ENCODE measurements around the gene SEC22A.
"Not testable (repeated sequence)": the region's sequence is repeated elsewhere in the genome, so short reads cannot be mapped to it uniquely, and the experiment has no call there.

Gene SEC22A

DNA sequence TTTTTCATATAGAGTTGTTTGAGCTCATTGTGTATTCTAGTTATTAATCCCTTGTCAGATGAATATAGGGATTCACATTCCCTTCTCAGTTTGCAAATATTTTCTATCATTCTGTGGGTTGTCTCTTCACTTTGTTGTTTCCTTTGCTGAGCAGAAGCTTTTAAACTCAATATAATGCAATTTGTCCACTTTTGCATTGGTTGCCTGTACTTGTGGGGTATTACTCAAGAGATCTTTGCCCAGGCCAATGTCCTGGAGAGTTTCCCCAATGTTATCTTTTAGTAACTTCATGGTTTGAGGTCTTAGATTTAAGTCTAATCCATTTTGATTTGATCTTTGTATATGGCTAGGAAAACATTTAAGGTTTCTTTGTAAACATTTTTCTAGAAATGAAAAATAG is 24.8 kb downstream of the SEC22A start:
- no peak for TF ChIP-seq CTBP1 (IDR thresholded peaks at IDR 0.05; ENCODE audit: borderline replicate concordance)
- no peak for DNase-seq (ENCODE audit: extremely low spot score)
- CTCF ChIA-PET: no interaction called here
- POLR2A ChIA-PET: no interaction called here

DNA sequence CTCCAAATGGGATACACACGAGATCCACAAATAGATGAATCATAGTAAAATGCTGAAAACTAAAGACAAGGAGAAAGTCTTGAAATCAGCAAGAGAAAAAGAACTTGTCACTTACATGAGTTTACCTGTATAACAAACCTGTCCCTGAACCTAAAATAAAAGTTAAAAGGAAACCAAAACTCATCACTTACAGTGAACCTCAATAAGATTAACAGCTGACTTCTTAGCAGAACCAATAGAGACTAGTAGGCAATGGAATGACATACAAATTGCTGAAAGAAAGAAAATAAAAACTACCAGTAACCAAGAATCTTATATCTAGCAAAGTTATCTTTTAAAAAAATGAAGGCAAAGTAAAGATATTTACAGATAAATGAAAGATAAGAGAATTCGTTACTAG is 27.4 kb downstream of the SEC22A start:
- CTCF ChIA-PET: no interaction called here
- no peak for TF ChIP-seq ELF4 (IDR thresholded peaks at IDR 0.05)
- no peak for TF ChIP-seq NFRKB (IDR thresholded peaks at IDR 0.05)
- TF ChIP-seq FOXK2 (IDR thresholded peaks at IDR 0.05): no peak
- DNase-seq (ENCODE audit: extremely low spot score): no peak
- POLR2A ChIA-PET: no interaction called here

DNA sequence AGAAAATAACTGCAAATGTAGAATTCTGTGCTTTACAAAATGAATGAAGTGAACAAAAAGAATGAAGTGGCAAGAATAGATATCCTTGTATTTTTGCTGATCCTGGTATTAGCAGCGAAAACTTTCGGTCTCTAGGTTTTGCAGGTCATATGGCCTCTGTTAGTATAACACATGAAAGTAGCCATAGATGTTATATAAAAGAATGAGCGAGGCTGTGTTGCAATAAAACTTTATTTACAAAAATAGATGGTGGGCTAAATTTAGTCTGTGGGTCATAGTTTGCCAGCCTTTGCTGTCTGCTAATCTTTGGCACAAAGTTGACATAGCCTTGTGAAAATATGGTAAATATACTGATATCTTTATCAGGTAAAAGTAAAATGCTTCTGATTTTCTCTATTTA is 35.2 kb downstream of the SEC22A start:
- POLR2A ChIA-PET: interaction anchor here (1.1 kb wide), 1 partner anchor 35 kb away, joined by 3 read pairs; the partner anchor contains the start of gene SEC22A
- CTCF ChIA-PET: no interaction called here
- DNase-seq (ENCODE audit: extremely low spot score): no peak
- no peak for TF ChIP-seq L3MBTL2 (conservative IDR thresholded peaks at IDR 0.05)
- TF ChIP-seq FOXM1 (IDR thresholded peaks at IDR 0.05; ENCODE audit: borderline replicate concordance): no peak
- no peak for TF ChIP-seq FOXA1 (IDR thresholded peaks at IDR 0.05)
- no peak for TF ChIP-seq NFRKB (IDR thresholded peaks at IDR 0.05)
- no peak for TF ChIP-seq ELF4 (IDR thresholded peaks at IDR 0.05)
- TF ChIP-seq FOXK2 (IDR thresholded peaks at IDR 0.05): no peak
- TF ChIP-seq ZNF384 (IDR thresholded peaks at IDR 0.05): no peak
- TF ChIP-seq TARDBP (IDR thresholded peaks at IDR 0.05): no peak
- TF ChIP-seq SP1 (IDR thresholded peaks at IDR 0.05): no peak
- TF ChIP-seq BHLHE40 (IDR thresholded peaks at IDR 0.05; ENCODE audit: borderline replicate concordance): no peak
- no peak for TF ChIP-seq SUZ12 (IDR thresholded peaks at IDR 0.05)
- no peak for TF ChIP-seq ARNT (IDR thresholded peaks at IDR 0.05)
- TF ChIP-seq, protein P1, sequence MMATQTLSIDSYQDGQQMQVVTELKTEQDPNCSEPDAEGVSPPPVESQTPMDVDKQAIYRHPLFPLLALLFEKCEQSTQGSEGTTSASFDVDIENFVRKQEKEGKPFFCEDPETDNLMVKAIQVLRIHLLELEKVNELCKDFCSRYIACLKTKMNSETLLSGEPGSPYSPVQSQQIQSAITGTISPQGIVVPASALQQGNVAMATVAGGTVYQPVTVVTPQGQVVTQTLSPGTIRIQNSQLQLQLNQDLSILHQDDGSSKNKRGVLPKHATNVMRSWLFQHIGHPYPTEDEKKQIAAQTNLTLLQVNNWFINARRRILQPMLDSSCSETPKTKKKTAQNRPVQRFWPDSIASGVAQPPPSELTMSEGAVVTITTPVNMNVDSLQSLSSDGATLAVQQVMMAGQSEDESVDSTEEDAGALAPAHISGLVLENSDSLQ (IDR thresholded peaks at IDR 0.05): no peak
- no peak for TF ChIP-seq CTBP1 (IDR thresholded peaks at IDR 0.05; ENCODE audit: borderline replicate concordance)
- no peak for TF ChIP-seq HDGF (IDR thresholded peaks at IDR 0.05; ENCODE audit: borderline replicate concordance)
- no peak for TF ChIP-seq LEF1 (IDR thresholded peaks at IDR 0.05; ENCODE audit: borderline replicate concordance)

DNA sequence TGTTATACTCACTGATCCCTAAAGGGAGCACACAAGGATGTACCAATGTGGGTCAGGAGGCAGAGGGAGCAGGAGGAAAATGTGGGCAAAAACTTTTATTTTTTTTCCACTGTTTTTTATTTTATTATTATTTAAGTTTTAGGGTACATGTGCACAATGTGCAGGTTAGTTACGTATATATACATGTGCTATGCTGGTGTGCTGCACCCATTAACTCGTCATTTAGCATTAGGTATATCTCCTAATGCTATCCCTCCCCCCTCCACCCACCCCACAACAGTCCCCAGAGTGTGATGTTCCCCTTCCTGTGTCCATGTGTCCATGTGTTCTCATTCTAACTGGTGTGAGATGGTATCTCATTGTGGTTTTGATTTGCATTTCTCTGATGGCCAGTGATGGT is 37.4 kb downstream of the SEC22A start:
- DNase-seq (ENCODE audit: extremely low spot score); CTCF ChIA-PET; POLR2A ChIA-PET: not testable (repeated sequence)

DNA sequence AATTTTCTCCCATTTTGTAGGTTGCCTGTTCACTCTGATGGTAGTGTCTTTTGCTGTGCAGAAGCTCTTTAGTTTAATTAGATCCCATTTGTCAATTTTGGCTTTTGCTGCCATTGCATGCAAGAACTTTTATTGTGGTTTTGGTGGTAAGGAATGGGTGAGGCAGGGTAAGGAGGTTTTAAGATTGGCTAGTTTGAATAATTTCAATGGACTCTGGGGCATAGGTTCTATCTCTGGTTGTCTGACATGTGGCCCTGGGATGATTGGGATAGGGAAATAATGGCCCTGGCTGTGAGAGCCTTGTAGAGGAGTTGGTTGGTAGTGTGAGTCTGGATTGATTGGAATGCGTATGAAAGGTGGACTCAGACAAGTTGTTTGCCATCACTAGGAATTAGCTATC is 38.0 kb downstream of the SEC22A start:
- no peak for DNase-seq (ENCODE audit: extremely low spot score)
- no peak for TF ChIP-seq FOXA1 (IDR thresholded peaks at IDR 0.05)
- no peak for TF ChIP-seq BHLHE40 (IDR thresholded peaks at IDR 0.05; ENCODE audit: borderline replicate concordance)
- TF ChIP-seq FOXM1 (IDR thresholded peaks at IDR 0.05; ENCODE audit: borderline replicate concordance): no peak
- no peak for TF ChIP-seq ARNT (IDR thresholded peaks at IDR 0.05)
- no peak for TF ChIP-seq L3MBTL2 (conservative IDR thresholded peaks at IDR 0.05)
- TF ChIP-seq SP1 (IDR thresholded peaks at IDR 0.05): no peak
- no peak for TF ChIP-seq LEF1 (IDR thresholded peaks at IDR 0.05; ENCODE audit: borderline replicate concordance)
- no peak for TF ChIP-seq CTBP1 (IDR thresholded peaks at IDR 0.05; ENCODE audit: borderline replicate concordance)
- no peak for TF ChIP-seq SUZ12 (IDR thresholded peaks at IDR 0.05)
- TF ChIP-seq FOXK2 (IDR thresholded peaks at IDR 0.05): no peak
- TF ChIP-seq HDGF (IDR thresholded peaks at IDR 0.05; ENCODE audit: borderline replicate concordance): no peak
- TF ChIP-seq, protein P1 (IDR thresholded peaks at IDR 0.05): no peak
- TF ChIP-seq ELF4 (IDR thresholded peaks at IDR 0.05): no peak
- TF ChIP-seq ZNF384 (IDR thresholded peaks at IDR 0.05): no peak
- no peak for TF ChIP-seq TARDBP (IDR thresholded peaks at IDR 0.05)
- no peak for TF ChIP-seq NFRKB (IDR thresholded peaks at IDR 0.05)
- ChIA-PET CTCF (no interaction called here), POLR2A (no interaction called here)

DNA sequence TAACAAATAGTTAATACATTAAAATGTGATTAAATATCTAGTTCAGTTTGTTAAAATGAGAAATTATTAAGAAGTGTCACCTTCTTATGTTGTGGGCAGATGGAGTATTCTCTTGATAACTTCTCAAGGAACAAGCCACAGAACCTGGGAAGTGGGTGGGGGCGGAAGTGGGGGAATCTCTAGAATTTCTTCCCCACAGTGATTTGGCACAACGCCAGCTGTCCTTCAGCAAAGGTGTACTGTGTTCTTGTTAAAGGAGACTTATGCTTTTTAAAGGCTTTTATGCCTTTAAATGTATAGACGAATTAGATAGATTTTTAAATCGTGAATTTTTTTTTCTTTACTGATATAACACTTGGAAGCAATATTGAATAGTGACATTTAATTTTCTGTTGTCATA is 42.4 kb downstream of the SEC22A start:
- TF ChIP-seq FOXA1 (IDR thresholded peaks at IDR 0.05) (no peak), ARNT (IDR thresholded peaks at IDR 0.05) (no peak), L3MBTL2 (conservative IDR thresholded peaks at IDR 0.05) (no peak), NFRKB (IDR thresholded peaks at IDR 0.05) (no peak), LEF1 (IDR thresholded peaks at IDR 0.05; ENCODE audit: borderline replicate concordance) (no peak), BHLHE40 (IDR thresholded peaks at IDR 0.05; ENCODE audit: borderline replicate concordance) (no peak), ZNF384 (IDR thresholded peaks at IDR 0.05) (no peak), ELF4 (IDR thresholded peaks at IDR 0.05) (no peak), SUZ12 (IDR thresholded peaks at IDR 0.05) (no peak), SP1 (IDR thresholded peaks at IDR 0.05) (no peak)
- ChIA-PET CTCF (no interaction called here), POLR2A (no interaction called here)
- no peak for DNase-seq (ENCODE audit: extremely low spot score)

DNA sequence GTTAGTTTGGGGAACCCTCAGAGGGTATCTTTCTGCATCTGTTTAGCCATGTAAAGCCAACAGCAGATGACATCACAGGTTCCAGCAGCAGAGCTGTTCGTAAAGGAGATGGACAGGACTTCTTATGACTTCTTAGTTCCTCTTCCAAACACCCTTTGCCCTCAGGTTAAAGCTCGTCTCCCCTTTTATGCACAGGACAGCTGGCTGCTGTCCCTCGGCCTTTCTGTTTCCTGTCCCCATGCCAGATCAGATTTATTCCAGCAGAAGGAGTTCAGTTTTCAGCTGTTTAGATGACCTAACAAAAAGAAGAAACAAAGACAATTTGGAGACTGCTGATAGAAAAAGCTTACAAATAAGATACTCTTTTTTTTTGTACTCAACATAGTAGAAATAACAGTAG is 45.1 kb downstream of the SEC22A start:
- TF ChIP-seq TARDBP (IDR thresholded peaks at IDR 0.05) (no peak), NFRKB (IDR thresholded peaks at IDR 0.05) (no peak), BHLHE40 (IDR thresholded peaks at IDR 0.05; ENCODE audit: borderline replicate concordance) (no peak), HDGF (IDR thresholded peaks at IDR 0.05; ENCODE audit: borderline replicate concordance) (no peak), LEF1 (IDR thresholded peaks at IDR 0.05; ENCODE audit: borderline replicate concordance) (no peak)
- ChIA-PET CTCF (no interaction called here), POLR2A (interaction anchor here (1.0 kb wide), 1 partner anchor 45 kb away, joined by 4 read pairs; the partner anchor contains the start of gene SEC22A)

DNA sequence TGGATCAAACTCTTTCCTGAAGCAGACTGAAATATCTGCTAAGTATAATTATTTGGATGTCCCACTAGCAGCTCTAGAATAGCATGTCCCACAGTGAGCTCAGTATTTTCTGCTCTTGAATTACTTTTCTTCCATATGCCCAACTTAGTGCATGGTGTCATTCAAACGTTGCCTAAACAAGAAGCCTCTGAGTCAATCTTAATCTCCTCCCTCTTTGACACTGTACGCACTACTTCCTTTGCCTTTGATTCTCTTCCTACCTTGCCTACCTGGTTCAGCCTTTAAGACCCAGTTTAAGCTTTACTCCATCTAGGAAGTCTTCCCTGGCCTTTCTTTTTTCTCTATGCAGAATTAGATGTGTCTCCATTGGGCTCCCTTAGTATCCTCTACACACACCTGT is 54.5 kb downstream of the SEC22A start:
- ChIA-PET CTCF (no interaction called here), POLR2A (interaction anchor here (1.1 kb wide), 1 partner anchor 54 kb away, joined by 3 read pairs; the partner anchor contains the start of gene SEC22A)
- TF ChIP-seq FOXA1 (IDR thresholded peaks at IDR 0.05) (no peak), ZNF384 (IDR thresholded peaks at IDR 0.05) (no peak), SUZ12 (IDR thresholded peaks at IDR 0.05) (no peak), CTBP1 (IDR thresholded peaks at IDR 0.05; ENCODE audit: borderline replicate concordance) (no peak), FOXK2 (IDR thresholded peaks at IDR 0.05) (no peak), TARDBP (IDR thresholded peaks at IDR 0.05) (no peak), BHLHE40 (IDR thresholded peaks at IDR 0.05; ENCODE audit: borderline replicate concordance) (no peak)
- no peak for DNase-seq (ENCODE audit: extremely low spot score)

More for the DNA sequence above, 45.1 kb downstream of the SEC22A start:
- no peak for DNase-seq (ENCODE audit: extremely low spot score)

Data from HEK293T (cell line).